HEK293 (cell line): ENCODE results near the gene FRMD4B.

Source experiments
- KLF16 ChIP-seq: fragments of 450-650 bp; formaldehyde crosslinking; IDR thresholded peaks from 2 replicates; pipeline ENCODE4 v1.5.1; 2017; ENCODE audit warnings: missing biosample characterization, missing genetic modification characterization
- REPIN1 ChIP-seq: fragments of 450-650 bp; formaldehyde crosslinking; IDR thresholded peaks from 2 replicates; pipeline ENCODE4 v1.5.1; 2017; ENCODE audit warnings: missing biosample characterization, missing genetic modification characterization, low read depth
- ZBTB17 ChIP-seq: fragments of 450-650 bp; formaldehyde crosslinking; IDR thresholded peaks from 2 replicates; pipeline ENCODE4 v1.5.1; 2016; ENCODE audit warnings: missing biosample characterization, missing genetic modification characterization
- ZBTB7A ChIP-seq: fragments of 450-650 bp; formaldehyde crosslinking; IDR thresholded peaks from 2 replicates; pipeline ENCODE4 v1.5.1; 2016; ENCODE audit warnings: low read depth, missing biosample characterization, missing genetic modification characterization
- ZNF514 ChIP-seq: fragments of 450-650 bp; formaldehyde crosslinking; IDR thresholded peaks from 2 replicates; pipeline ENCODE4 v1.5.1; 2016; ENCODE audit warnings: missing biosample characterization, missing genetic modification characterization
- ZNF530 ChIP-seq: fragments of 450-650 bp; formaldehyde crosslinking; IDR thresholded peaks from 2 replicates; pipeline ENCODE4 v1.5.1; 2016; ENCODE audit warnings: low read depth, missing biosample characterization, missing genetic modification characterization
- ZNF707 ChIP-seq: fragments of 450-650 bp; formaldehyde crosslinking; IDR thresholded peaks from 2 replicates; pipeline ENCODE4 v1.5.1; 2016; ENCODE audit warnings: missing biosample characterization, missing genetic modification characterization
- ZNF768 ChIP-seq: fragments of 450-650 bp; formaldehyde crosslinking; IDR thresholded peaks from 2 replicates; pipeline ENCODE4 v1.5.1; 2018; ENCODE audit warnings: missing biosample characterization, mild to moderate bottlenecking, missing genetic modification characterization
- TF ChIP-seq, protein P1 (sequence below): fragments of 450-650 bp; formaldehyde crosslinking; IDR thresholded peaks from 2 replicates; pipeline ENCODE4 v1.5.1; 2016; ENCODE audit warnings: missing biosample characterization, missing genetic modification characterization
- TF ChIP-seq, protein P2 (sequence below): fragments of 450-650 bp; formaldehyde crosslinking; IDR thresholded peaks from 2 replicates; pipeline ENCODE4 v1.5.1; 2016; ENCODE audit warnings: missing biosample characterization, missing genetic modification characterization

DNA sequence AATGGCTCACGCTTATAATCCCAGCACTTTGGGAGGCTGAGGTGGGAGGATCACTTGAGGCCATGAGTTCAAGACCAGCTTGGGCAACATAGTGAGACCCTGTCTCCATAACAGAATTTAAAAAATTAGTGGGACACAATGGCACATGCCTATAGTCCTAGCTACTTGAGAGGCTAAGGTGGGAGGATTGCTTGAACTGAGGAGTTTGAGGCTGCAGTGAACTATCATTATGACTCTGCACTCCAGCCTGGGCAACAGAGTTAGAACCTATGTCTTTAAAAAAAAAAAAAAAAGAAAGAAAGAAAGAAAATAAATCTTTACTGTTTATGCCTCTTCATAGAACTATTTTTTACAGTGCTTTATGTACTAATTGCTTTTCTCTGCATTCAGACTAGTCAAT lies 178.9 kb downstream of the FRMD4B start:
- no peak for TF ChIP-seq REPIN1 (tag by site-specific recombination)
- TF ChIP-seq ZNF530 (tag by site-specific recombination), result no peak
- TF ChIP-seq, protein P1, sequence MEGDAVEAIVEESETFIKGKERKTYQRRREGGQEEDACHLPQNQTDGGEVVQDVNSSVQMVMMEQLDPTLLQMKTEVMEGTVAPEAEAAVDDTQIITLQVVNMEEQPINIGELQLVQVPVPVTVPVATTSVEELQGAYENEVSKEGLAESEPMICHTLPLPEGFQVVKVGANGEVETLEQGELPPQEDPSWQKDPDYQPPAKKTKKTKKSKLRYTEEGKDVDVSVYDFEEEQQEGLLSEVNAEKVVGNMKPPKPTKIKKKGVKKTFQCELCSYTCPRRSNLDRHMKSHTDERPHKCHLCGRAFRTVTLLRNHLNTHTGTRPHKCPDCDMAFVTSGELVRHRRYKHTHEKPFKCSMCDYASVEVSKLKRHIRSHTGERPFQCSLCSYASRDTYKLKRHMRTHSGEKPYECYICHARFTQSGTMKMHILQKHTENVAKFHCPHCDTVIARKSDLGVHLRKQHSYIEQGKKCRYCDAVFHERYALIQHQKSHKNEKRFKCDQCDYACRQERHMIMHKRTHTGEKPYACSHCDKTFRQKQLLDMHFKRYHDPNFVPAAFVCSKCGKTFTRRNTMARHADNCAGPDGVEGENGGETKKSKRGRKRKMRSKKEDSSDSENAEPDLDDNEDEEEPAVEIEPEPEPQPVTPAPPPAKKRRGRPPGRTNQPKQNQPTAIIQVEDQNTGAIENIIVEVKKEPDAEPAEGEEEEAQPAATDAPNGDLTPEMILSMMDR, result no peak
- no peak for TF ChIP-seq KLF16
- TF ChIP-seq ZBTB17, result no peak
- no peak for TF ChIP-seq ZNF514
- TF ChIP-seq, protein P2, sequence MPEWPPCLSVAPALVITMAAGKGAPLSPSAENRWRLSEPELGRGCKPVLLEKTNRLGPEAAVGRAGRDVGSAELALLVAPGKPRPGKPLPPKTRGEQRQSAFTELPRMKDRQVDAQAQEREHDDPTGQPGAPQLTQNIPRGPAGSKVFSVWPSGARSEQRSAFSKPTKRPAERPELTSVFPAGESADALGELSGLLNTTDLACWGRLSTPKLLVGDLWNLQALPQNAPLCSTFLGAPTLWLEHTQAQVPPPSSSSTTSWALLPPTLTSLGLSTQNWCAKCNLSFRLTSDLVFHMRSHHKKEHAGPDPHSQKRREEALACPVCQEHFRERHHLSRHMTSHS (tag by site-specific recombination), result no peak
- TF ChIP-seq ZNF707 (tag by site-specific recombination), result no peak
- TF ChIP-seq ZNF768 (tag by site-specific recombination), result no peak
- TF ChIP-seq ZBTB7A (tag by site-specific recombination), result no peak
